ENCODE data around the gene TM9SF2.

- TF ChIP-seq CTCF (IDR thresholded peaks at IDR 0.05) (no peak), POLR2A (IDR thresholded peaks at IDR 0.05) (no peak)
Observed at GRCh38 chr13:99548448-99548847, 47.2 kb downstream of the TM9SF2 start.

Measured in heart left ventricle (tissue), 13 donors.